ENCODE results near the gene ZNF92.

GRCh38 chr7:65390588-65390987 lies 16.9 kb downstream of the ZNF92 start:
- no peak for TF ChIP-seq PPARA (CRISPR knock-in tag; IDR thresholded peaks at IDR 0.05; ENCODE audit: borderline replicate concordance)
- no peak for TF ChIP-seq ZFP30 (CRISPR knock-in tag; IDR thresholded peaks at IDR 0.05)
- TF ChIP-seq PATZ1 (CRISPR knock-in tag; IDR thresholded peaks at IDR 0.05; ENCODE audit: borderline replicate concordance) = no peak
- no peak for TF ChIP-seq ARNTL (CRISPR knock-in tag; IDR thresholded peaks at IDR 0.05; ENCODE audit: borderline replicate concordance, low read depth)
- no peak for TF ChIP-seq ISL1 (CRISPR knock-in tag; IDR thresholded peaks at IDR 0.05)
- TF ChIP-seq CSRNP3 (CRISPR knock-in tag; IDR thresholded peaks at IDR 0.05) = no peak
- no peak for TF ChIP-seq ZNF565 (CRISPR knock-in tag; conservative IDR thresholded peaks at IDR 0.05; ENCODE audit: low read depth)
- TF ChIP-seq RARB (CRISPR knock-in tag; IDR thresholded peaks at IDR 0.05) = no peak
